ENCODE measurements around the gene TSPAN5. TPM values are rescaled to one million over a fixed set of nuclear protein-coding genes. Genes with fewer than 3 reads are reported as not detected.

Gene TSPAN5
- 109 and 151 TPM in 2 replicates for total RNA-seq

GRCh38 chr4:98658287-98659105 is at the start of gene TSPAN5:
Gene TSPAN5, minus strand, starts transcription at chr4:98658611.

